Lower leg skin (tissue), 4 donors: Measurements from ENCODE around the gene LIN37. TPM values are rescaled to one million over a fixed set of nuclear protein-coding genes. Genes with fewer than 3 reads are reported as not detected.
"Not testable (repeated sequence)": the region's sequence is repeated elsewhere in the genome, so short reads cannot be mapped to it uniquely, and the experiment has no call there.

Experiments
- DNase-seq, 2 donors: peaks; one replicate each; pipeline ENCODE4 v3.0.0-alpha.2; 2019; ENCODE audit warnings: low spot score in 2 of 2
- H3K4me3 ChIP-seq: fragments of 200-600 bp; sonication (generic); 2 replicates; pipeline ENCODE4 v1.5.1; 2017; ENCODE audit warnings: mild to moderate bottlenecking, low read depth; ENCODE audit not compliant: poor library complexity, severe bottlenecking
- CTCF ChIP-seq, 3 donors: fragments of 450-650 bp; IDR thresholded peaks; one replicate each; pipeline ENCODE4 v1.5.1; 2016; ENCODE audit warnings: antibody characterized with exemption in 3 of 3, mild to moderate bottlenecking in 3 of 3, moderate library complexity in 2 of 3
- POLR2A ChIP-seq, 2 donors: fragments of 450-650 bp; IDR thresholded peaks; one replicate each; pipeline ENCODE4 v1.6.1; 2016 to 2017; ENCODE audit warnings: antibody characterized with exemption in 2 of 2, mild to moderate bottlenecking in 1 of 2, moderate library complexity in 1 of 2
- WGBS, 2 donors: methylation state at CpG; one replicate each; pipeline ENCODE4 v1.1.5; 2018; 5-methylcytosine and 5-hydroxymethylcytosine counted together
- intact Hi-C: fragments of 100-400 bp; cut with DNase I; formaldehyde crosslinking; loops from one replicate; pipeline ENCODE4 v1.15.0; 2023; ENCODE audit warnings: low total_unique reads
- total RNA-seq, 4 donors: library from RNA; depleted of rRNA; stranded (reverse); fragments of >200 nt; gene quantifications; one replicate each; pipeline ENCODE4 v1.1.0, GENCODE V29; 2016

The LIN37 gene
- total RNA-seq, 4 donors from 2014 or later = 4.7 to 15.0 (median 10.3) TPM

GRCh38 chr19:35723671-35724070 is 24.7 kb upstream of the LIN37 start:
- TF ChIP-seq POLR2A (IDR thresholded peaks at IDR 0.05) (no peak), CTCF (IDR thresholded peaks at IDR 0.05) (no peak)
- intact Hi-C loops = no loop called here
- WGBS, 2 donors = 94 to 96% methylated on average over 20 to 24 of the region's 24 CpGs
- no peak for DNase-seq
- H3K4me3 ChIP-seq = no peak overlapping the region

DNA sequence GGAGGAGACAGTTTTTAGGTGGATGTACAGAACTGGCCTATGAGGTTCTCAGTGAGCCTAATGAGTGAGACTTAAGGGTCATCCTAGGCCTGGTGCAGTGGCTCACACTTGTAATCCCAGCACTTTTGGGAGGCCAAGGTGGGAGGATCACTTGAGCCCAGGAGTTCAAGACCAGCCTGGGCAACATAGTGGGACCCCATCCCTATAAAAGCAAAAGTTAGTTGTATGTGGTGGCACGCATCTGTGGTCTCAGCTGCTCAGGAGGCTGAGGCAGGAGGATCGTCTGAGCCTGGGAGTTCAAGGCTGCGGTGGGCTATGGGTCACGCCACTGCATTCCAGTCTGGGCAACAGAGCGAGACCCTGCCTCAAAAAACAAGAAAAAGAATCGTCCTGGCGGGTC is 24.2 kb upstream of the LIN37 start:
- H3K4me3 ChIP-seq, DNase-seq, intact Hi-C loops: not testable (repeated sequence)
- WGBS, 2 donors = 91 to 96% methylated on average over 7 of the region's 7 CpGs

- intact Hi-C loops = no loop called here
- no peak for TF ChIP-seq POLR2A (IDR thresholded peaks at IDR 0.05)
- no peak for TF ChIP-seq CTCF (IDR thresholded peaks at IDR 0.05)
- 94 to 95% methylated on average over 12 of the region's 12 CpGs for WGBS, 2 donors
Measured at GRCh38 chr19:35724560-35724959, 23.8 kb upstream of the LIN37 start.

DNA sequence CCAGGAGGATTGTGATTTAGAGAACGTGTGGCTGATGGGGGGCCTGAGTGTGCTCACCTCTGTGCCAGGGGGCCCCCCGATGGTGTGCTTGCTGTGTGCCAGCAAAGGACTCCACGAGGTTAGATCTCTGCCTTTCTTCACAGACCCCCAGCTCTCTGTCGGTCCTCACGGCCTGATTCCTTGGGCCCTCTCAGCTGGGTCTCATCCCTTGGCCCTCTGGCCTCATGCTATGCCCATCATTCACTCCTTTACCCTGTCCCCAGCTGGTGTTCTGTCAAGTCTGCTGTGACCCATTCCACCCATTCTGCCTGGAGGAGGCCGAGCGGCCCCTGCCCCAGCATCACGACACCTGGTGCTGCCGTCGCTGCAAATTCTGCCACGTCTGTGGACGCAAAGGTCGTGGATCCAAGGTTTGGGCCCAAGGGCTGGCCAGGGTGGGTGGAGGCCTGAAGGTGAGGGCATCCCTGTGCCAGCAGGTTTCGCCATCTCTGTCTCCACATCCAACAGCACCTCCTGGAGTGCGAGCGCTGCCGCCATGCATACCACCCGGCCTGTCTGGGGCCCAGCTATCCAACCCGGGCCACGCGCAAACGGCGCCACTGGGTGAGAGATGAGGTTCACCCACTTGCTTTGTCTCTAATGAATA is 23.0 kb upstream of the LIN37 start:
- 94 to 95% methylated on average over 23 of the region's 23 CpGs for whole genome bisulfite sequencing, 2 donors
- H3K4me3 ChIP-seq = no peak overlapping the region
- TF ChIP-seq CTCF (IDR thresholded peaks at IDR 0.05) (no peak), POLR2A (IDR thresholded peaks at IDR 0.05) (no peak)
- intact Hi-C loops = no loop called here
- DNase-seq = no peak

More at GRCh38 chr19:35724560-35724959, 23.8 kb upstream of the LIN37 start:
- DNase-seq = no peak
- no peak overlapping the region for H3K4me3 ChIP-seq

- no peak for DNase-seq
- no peak for TF ChIP-seq CTCF (IDR thresholded peaks at IDR 0.05)
- WGBS, 2 donors = 93 to 94% methylated on average over 9 to 22 of the region's 25 CpGs
Measured at GRCh38 chr19:35727053-35727955, 21.1 kb upstream of the LIN37 start.

GRCh38 chr19:35727956-35728706 is 20.2 kb upstream of the LIN37 start:
- intact Hi-C loops = no loop called here
- H3K4me3 ChIP-seq = no peak overlapping the region
- no peak for DNase-seq
- TF ChIP-seq CTCF (IDR thresholded peaks at IDR 0.05) = no peak
- TF ChIP-seq POLR2A (IDR thresholded peaks at IDR 0.05) = no peak
- WGBS, 2 donors = 94 to 95% methylated on average over 16 to 19 of the region's 19 CpGs

More at GRCh38 chr19:35727053-35727955, 21.1 kb upstream of the LIN37 start:
- H3K4me3 ChIP-seq = no peak overlapping the region
- intact Hi-C loops = no loop called here
